Upper lobe of left lung (tissue), 6 donors: Measurements from ENCODE around the gene TRPM8. TPM values are rescaled to one million over a fixed set of nuclear protein-coding genes. Genes with fewer than 3 reads are reported as not detected.
A peak's percentile ranks its signal among the peaks of the same experiment; 100 is the strongest.
"Not testable (repeated sequence)": the region's sequence is repeated elsewhere in the genome, so short reads cannot be mapped to it uniquely, and the experiment has no call there.

Experiments
- ATAC-seq, 2 donors: fragments of 200-7000 bp; cut with Tn5 transposase; one replicate each; pipeline ENCODE4 v1.9.1; 2022; ENCODE audit warnings: mild to moderate bottlenecking in 2 of 2, moderate library complexity in 2 of 2; ENCODE audit not compliant: low FRiP score in 2 of 2
- DNase-seq, 2 donors: peaks; one replicate each; pipeline ENCODE4 v3.0.0-alpha.2; 2019 to 2020
- H3K27ac ChIP-seq, 4 donors: fragments of 200-600 bp; sonication (generic); one replicate each; pipeline ENCODE4 v1.5.1; 2016 to 2019
- H3K27me3 ChIP-seq, 4 donors: fragments of 200-600 bp; sonication (generic); one replicate each; pipeline ENCODE4 v1.5.1; 2017 to 2019
- H3K36me3 ChIP-seq, 4 donors: fragments of 200-600 bp; sonication (generic); one replicate each; pipeline ENCODE4 v1.5.1; 2016 to 2019
- H3K4me1 ChIP-seq, 4 donors: fragments of 200-600 bp; sonication (generic); one replicate each; pipeline ENCODE4 v1.5.1; 2018 to 2019
- H3K4me3 ChIP-seq, 4 donors: fragments of 200-600 bp; sonication (generic); one replicate each; pipeline ENCODE4 v1.5.1; 2017 to 2019; ENCODE audit warnings: mild to moderate bottlenecking in 2 of 4, moderate library complexity in 1 of 4
- H3K9me3 ChIP-seq, 4 donors: fragments of 200-600 bp; sonication (generic); one replicate each; pipeline ENCODE4 v1.5.1; 2018 to 2019
- CTCF ChIP-seq, 6 experiments: fragments of 450-650 bp in 4 of 6; fragments of 200-600 bp in 2 of 6; sonication (generic) in 2 of 6; IDR thresholded peaks; one replicate each; pipeline ENCODE4 v1.5.1; 2016 to 2019; ENCODE audit warnings: antibody characterized with exemption in 6 of 6
- EP300 ChIP-seq, 4 donors: sonication (generic); formaldehyde crosslinking; IDR thresholded peaks; one replicate each; pipeline ENCODE4 v1.5.1; 2017; ENCODE audit warnings: antibody characterized with exemption in 4 of 4, control low read depth in 2 of 4
- POLR2A ChIP-seq, 4 donors: fragments of 450-650 bp; IDR thresholded peaks; one replicate each; pipeline ENCODE4 v1.5.1; 2016 to 2017; ENCODE audit warnings: antibody characterized with exemption in 4 of 4, mild to moderate bottlenecking in 2 of 4
- POLR2AphosphoS5 ChIP-seq, 2 donors: sonication (generic); formaldehyde crosslinking; IDR thresholded peaks; one replicate each; pipeline ENCODE4 v1.5.1; 2017; ENCODE audit warnings: antibody characterized with exemption in 2 of 2
- WGBS, 2 donors: methylation state at CpG; one replicate each; pipeline ENCODE4 v1.1.5; 2017 to 2018; 5-methylcytosine and 5-hydroxymethylcytosine counted together
- total RNA-seq, 6 donors: library from RNA; depleted of rRNA in 4 of 6; stranded (reverse); fragments of >200 nt in 4 of 6; gene quantifications; one replicate each; pipeline versions ENCODE4 v1.1.0 to v1.2.1, GENCODE V29; 2016 to 2021
- donor health status: DM: no; HTN: no; CAD: no; lungs with moderate emphysema.
- donor health status: DM: no; HTN: yes; CAD: no; lungs with severe emphysema.

The TRPM8 gene
- under 1 TPM in 2 of 6 donors, not detected in 4; 0.17 to 0.30 TPM for total RNA-seq

- no peak within 1 kb of the TSS for H3K27ac ChIP-seq
- DNase-seq = no peak
Observed at GRCh38 chr2:233917116-233917515, at the start of gene TRPM8. Gene TRPM8, plus strand, starts transcription at chr2:233917373. Its CDS starts 9,165 bp downstream, at chr2:233926538.

GRCh38 chr2:233867993-233868532, 49.1 kb upstream of the TRPM8 start, which contains the start of gene MSL3B:
Gene MSL3B, minus strand, starts transcription at chr2:233868386.
- H3K4me3 ChIP-seq = peak within 1 kb of the TSS in 3 of 4 donors; percentile 42 to 55 (median 53)
- no peak within 1 kb of the TSS for H3K27ac ChIP-seq
- DNase-seq = peak in 1 of 2 donors; percentile 92
- peaks cover 0 to 10% (median 0%) of the 10 kb centered on the region in 4 donors for H3K4me1 ChIP-seq
- peaks cover 0 to 6% (median 2%) of the 10 kb centered on the region in 4 donors for H3K9me3 ChIP-seq
- 13 to 15% methylated on average over 48 to 50 of the region's 50 CpGs for WGBS, 2 donors
- H3K36me3 ChIP-seq = no peaks in the 10 kb centered on the region
- ATAC-seq = peak in 1 of 2 donors; percentile 76
- TF ChIP-seq EP300 (IDR thresholded peaks at IDR 0.05) (no peak), POLR2A (IDR thresholded peaks at IDR 0.05) (no peak), POLR2AphosphoS5 (IDR thresholded peaks at IDR 0.05) (peak in 1 of 2 donors; percentile 33)
- no peaks in the 10 kb centered on the region for H3K27me3 ChIP-seq

More at GRCh38 chr2:233917116-233917515, at the start of gene TRPM8:
- Histone ChIP-seq H3K4me3 (no peak within 1 kb of the TSS), H3K4me1 (no peaks in the 10 kb centered on the region), H3K9me3 (no peaks in the 10 kb centered on the region), H3K36me3 (no peaks in the 10 kb centered on the region), H3K27me3 (no peaks in the 10 kb centered on the region)
- no peak for TF ChIP-seq CTCF (IDR thresholded peaks at IDR 0.05)
- TF ChIP-seq POLR2AphosphoS5 (IDR thresholded peaks at IDR 0.05) = no peak
- no peak for TF ChIP-seq POLR2A (IDR thresholded peaks at IDR 0.05)
- no peak for TF ChIP-seq EP300 (IDR thresholded peaks at IDR 0.05)
- WGBS, 2 donors = 45 to 46% methylated on average over 5 of the region's 5 CpGs
- no peak for ATAC-seq

- Histone ChIP-seq H3K27ac (no peak overlapping the region), H3K27me3 (no peaks in the 10 kb centered on the region), H3K4me1 (peaks cover 0 to 10% (median 0%) of the 10 kb centered on the region in 4 donors), H3K9me3 (peaks cover 0 to 6% (median 2%) of the 10 kb centered on the region in 4 donors), H3K36me3 (no peaks in the 10 kb centered on the region), H3K4me3 (no peak overlapping the region)
- DNase-seq (no peak), ATAC-seq (no peak)
- WGBS, 2 donors = 61 to 62% methylated on average over 4 of the region's 4 CpGs
- TF ChIP-seq POLR2AphosphoS5 (IDR thresholded peaks at IDR 0.05) (no peak), CTCF (IDR thresholded peaks at IDR 0.05) (no peak), EP300 (IDR thresholded peaks at IDR 0.05) (no peak), POLR2A (IDR thresholded peaks at IDR 0.05) (no peak)
Observed at GRCh38 chr2:233871432-233871831, 45.7 kb upstream of the TRPM8 start.

GRCh38 chr2:233872125-233872524, 45.0 kb upstream of the TRPM8 start:
- H3K4me1 ChIP-seq, H3K36me3 ChIP-seq, H3K4me3 ChIP-seq, H3K9me3 ChIP-seq, ATAC-seq, DNase-seq, H3K27me3 ChIP-seq, H3K27ac ChIP-seq: not testable (repeated sequence)
- WGBS, 2 donors = 36 to 41% methylated on average over 2 of the region's 2 CpGs

- Histone ChIP-seq H3K36me3 (no peaks in the 10 kb centered on the region), H3K27me3 (no peaks in the 10 kb centered on the region), H3K4me1 (no peaks in the 10 kb centered on the region), H3K4me3 (no peak overlapping the region), H3K9me3 (peaks cover 5 to 15% (median 8%) of the 10 kb centered on the region in 4 donors), H3K27ac (no peak overlapping the region)
- ATAC-seq (no peak), DNase-seq (no peak)
- no peak for TF ChIP-seq POLR2AphosphoS5 (IDR thresholded peaks at IDR 0.05)
Observed at GRCh38 chr2:233882353-233882752, 34.8 kb upstream of the TRPM8 start.

- Histone ChIP-seq H3K27ac (no peak overlapping the region), H3K27me3 (no peaks in the 10 kb centered on the region), H3K9me3 (no peaks in the 10 kb centered on the region), H3K4me3 (no peak overlapping the region), H3K4me1 (no peaks in the 10 kb centered on the region), H3K36me3 (no peaks in the 10 kb centered on the region)
- TF ChIP-seq POLR2A (IDR thresholded peaks at IDR 0.05) (no peak), EP300 (IDR thresholded peaks at IDR 0.05) (no peak), CTCF (IDR thresholded peaks at IDR 0.05) (no peak), POLR2AphosphoS5 (IDR thresholded peaks at IDR 0.05) (no peak)
- DNase-seq (no peak), ATAC-seq (no peak)
- 92 to 94% methylated on average over 2 of the region's 2 CpGs for WGBS, 2 donors
Observed at GRCh38 chr2:233892793-233893192, 24.4 kb upstream of the TRPM8 start.

- not testable (repeated sequence) for H3K27ac ChIP-seq, H3K36me3 ChIP-seq, H3K4me1 ChIP-seq, H3K4me3 ChIP-seq, H3K27me3 ChIP-seq, H3K9me3 ChIP-seq, DNase-seq, ATAC-seq
- WGBS, 2 donors = 41 to 45% methylated on average over 2 of the region's 2 CpGs
Observed at GRCh38 chr2:233896253-233896652, 20.9 kb upstream of the TRPM8 start.
